Gastroesophageal sphincter (tissue), 3 donors: Measurements from ENCODE around the gene CBLIF.

Experiments used
- CTCF ChIP-seq, 4 experiments: fragments of 200-600 bp in 2 of 4; fragments of 450-650 bp in 2 of 4; sonication (generic) in 1 of 4; IDR thresholded peaks; one replicate each; pipeline ENCODE4 v1.5.1; 2017 to 2019; ENCODE audit warnings: antibody characterized with exemption in 4 of 4, mild to moderate bottlenecking in 2 of 4, moderate library complexity in 2 of 4
- POLR2A ChIP-seq, 2 donors: fragments of 450-650 bp; IDR thresholded peaks; one replicate each; pipeline ENCODE4 v1.6.1; 2017; ENCODE audit warnings: antibody characterized with exemption in 2 of 2, mild to moderate bottlenecking in 2 of 2, moderate library complexity in 1 of 2
- POLR2AphosphoS5 ChIP-seq: sonication (generic); formaldehyde crosslinking; IDR thresholded peaks from one replicate; pipeline ENCODE4 v1.6.1; 2017; ENCODE audit warnings: antibody characterized with exemption

GRCh38 chr11:59894616-59895015 is 49.3 kb upstream of the CBLIF start:
- no peak for TF ChIP-seq POLR2AphosphoS5
- no peak for TF ChIP-seq CTCF (IDR thresholded peaks at IDR 0.05)
- no peak for TF ChIP-seq POLR2A (IDR thresholded peaks at IDR 0.05)
